ENCODE data around the gene PODXL2. TPM values are rescaled to one million over a fixed set of nuclear protein-coding genes. Genes with fewer than 3 reads are reported as not detected.

Gene PODXL2
- total and polyA plus RNA-seq, 2 of the 8 experiments (the other 6 are each of a cell fraction or from before 2014, with no cell fraction given): 27.6 to 31.6 TPM

DNA sequence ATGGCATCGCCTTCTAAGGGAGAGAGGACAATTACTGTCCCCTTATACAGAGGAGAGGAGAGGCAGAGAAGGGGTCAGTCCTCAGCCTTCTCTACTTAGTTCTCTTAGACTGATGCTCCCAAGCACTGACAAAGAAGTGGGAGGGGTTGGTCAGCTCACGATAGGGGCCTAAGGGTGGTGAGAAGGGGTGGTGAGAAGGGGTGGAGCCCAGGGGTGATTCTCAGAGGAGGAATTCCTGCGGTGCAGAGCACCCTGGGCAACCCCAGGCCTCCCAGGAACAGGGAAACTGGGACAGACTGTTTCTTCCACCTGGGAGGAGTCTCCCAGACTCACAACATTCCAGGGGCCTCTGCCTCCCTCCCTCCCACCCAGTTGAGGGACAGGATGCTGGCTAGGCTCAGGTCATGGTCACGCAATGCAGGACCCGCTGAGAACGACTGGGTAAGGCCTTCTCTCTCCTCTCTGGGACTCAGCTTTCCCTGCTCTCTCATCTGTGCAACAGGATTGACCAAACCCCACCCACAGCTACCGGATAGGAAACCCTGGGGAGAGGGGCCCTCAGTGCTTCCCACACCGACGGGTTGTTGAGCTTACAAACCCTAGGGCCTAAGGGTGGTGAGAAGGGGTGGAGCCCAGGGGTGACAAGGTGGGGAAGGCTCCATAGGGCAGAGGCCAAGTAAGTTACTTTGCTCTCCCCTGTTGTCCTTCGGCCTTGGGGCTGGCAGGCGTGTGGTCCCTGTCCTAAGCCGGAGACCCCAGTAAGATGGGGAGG is 40.0 kb upstream of the PODXL2 start (continued):
- TF ChIP-seq TEAD4 (IDR thresholded peaks at IDR 0.05; ENCODE audit: low read depth, low read length): no peak
- TF ChIP-seq FOSL1 (IDR thresholded peaks at IDR 0.05; ENCODE audit: insufficient read depth, low read depth, low read length): no peak
- TF ChIP-seq EZH2 (IDR thresholded peaks at IDR 0.05; ENCODE audit: low read depth, low read length, severe bottlenecking): no peak
- no peak for TF ChIP-seq RXRA (IDR thresholded peaks at IDR 0.05; ENCODE audit: insufficient read depth, low read depth, low read length)
- TF ChIP-seq CHD1 (IDR thresholded peaks at IDR 0.05; ENCODE audit: low read depth, low read length): no peak
- TF ChIP-seq MAX (IDR thresholded peaks at IDR 0.05): no peak
- no peak for TF ChIP-seq TCF12 (IDR thresholded peaks at IDR 0.05; ENCODE audit: low read depth, low read length)
- TF ChIP-seq CHD2 (IDR thresholded peaks at IDR 0.05; ENCODE audit: low read length): no peak

Data from H1 (cell line).